GM12878 (cell line): Measurements from ENCODE around the gene SALL1. TPM values are rescaled to one million over a fixed set of nuclear protein-coding genes. Genes with fewer than 3 reads are reported as not detected.

Source experiments
- ATAC-seq: fragments of 200-7000 bp; cut with Tn5 transposase; 3 replicates; pipeline ENCODE4 v1.9.1; 2020; ENCODE audit warnings: mild to moderate bottlenecking, moderate library complexity
- BruUV-seq: library from RNA; stranded (reverse); fragments of 400-500 nt; replicated peaks from 2 replicates; lab custom pipeline; 2021; lab: Mats Ljungman, UMichigan
- CTCF ChIA-PET: fragments of 300-600 bp; sonication (Branson Sonifier 250); formaldehyde crosslinking; extraction: SDS; loops from one replicate; lab custom pipeline; 2021; ENCODE audit warnings: inconsistent platforms; lab: Yijun Ruan, JAX
- POLR2A ChIA-PET: fragments of 350-600 bp; formaldehyde crosslinking; extraction: SDS; loops from one replicate; lab custom pipeline; 2021; ENCODE audit warnings: inconsistent platforms; lab: Charles Lee
- RAD21 ChIA-PET: fragments of 300-600 bp; sonication (Branson Sonifier 250); formaldehyde crosslinking; loops from one replicate; lab custom pipeline; 2023; ENCODE audit warnings: antibody characterized with exemption; ENCODE audit not compliant: unreplicated experiment; lab: Charles Lee
- SMC1A ChIA-PET: fragments of 300-600 bp; sonication (Branson Sonifier 250); formaldehyde crosslinking; loops from one replicate; lab custom pipeline; 2023; ENCODE audit not compliant: unreplicated experiment, uncharacterized antibody; lab: Charles Lee
- DNase-seq: peaks from one replicate; pipeline ENCODE4 v3.0.0-alpha.2; 2011; ENCODE audit warnings: low read depth, low spot score
- FAIRE-seq: peaks from 3 replicates; lab custom pipeline; 2011; peaks lifted over from hg19 to GRCh38; lab: Jason Lieb, UNC
- H2AFZ ChIP-seq: 2 replicates; pipeline ENCODE4 v1.6.0; 2011; ENCODE audit warnings: low read depth, low read length, control low read depth; ENCODE audit not compliant: control insufficient read depth
- H3K27ac ChIP-seq: 2 replicates; pipeline ENCODE4 v1.5.1; 2011; ENCODE audit warnings: control low read depth; ENCODE audit not compliant: control insufficient read depth, insufficient read depth
- H3K27me3 ChIP-seq, 2 experiments: replicated peaks in 1 of 2; 2 replicates each; pipeline versions ENCODE4 v1.6.0 to v1.6.1; 2011; ENCODE audit warnings: low read length in 1 of 2; ENCODE audit not compliant: control insufficient read depth in 2 of 2, insufficient read depth in 2 of 2
- H3K36me3 ChIP-seq, 2 experiments: 2 replicates each; pipeline ENCODE4 v1.5.1; 2011; ENCODE audit warnings: low read length in 1 of 2; ENCODE audit not compliant: control insufficient read depth in 2 of 2, insufficient read depth in 2 of 2
- H3K4me1 ChIP-seq: 2 replicates; pipeline ENCODE4 v1.6.1; 2011; ENCODE audit warnings: mild to moderate bottlenecking, low read length, moderate library complexity, mixed read lengths; ENCODE audit not compliant: control insufficient read depth, insufficient read depth
- H3K4me2 ChIP-seq: 2 replicates; pipeline ENCODE4 v1.6.0; 2011; ENCODE audit warnings: control low read depth; ENCODE audit not compliant: control insufficient read depth, insufficient read depth
- H3K4me3 ChIP-seq: fragments of 200-600 bp; sonication (generic); 2 replicates; pipeline ENCODE4 v1.5.1; 2016
- H3K79me2 ChIP-seq: 2 replicates; pipeline ENCODE4 v1.6.0; 2011; ENCODE audit warnings: low read length; ENCODE audit not compliant: control insufficient read depth, insufficient read depth
- H3K9ac ChIP-seq: 2 replicates; pipeline ENCODE4 v1.8.0; 2011; ENCODE audit warnings: low read length, control low read depth, mixed read lengths; ENCODE audit not compliant: control insufficient read depth, insufficient read depth
- H3K9me3 ChIP-seq: replicated peaks from 3 replicates; pipeline ENCODE4 v1.5.1; 2011; ENCODE audit warnings: mild to moderate bottlenecking, low read length; ENCODE audit not compliant: control insufficient read depth, insufficient read depth
- H4K20me1 ChIP-seq: 2 replicates; pipeline ENCODE4 v1.6.0; 2011; ENCODE audit not compliant: control insufficient read depth, insufficient read depth
- BACH1 ChIP-seq: fragments of 450-650 bp; IDR thresholded peaks from 2 replicates; pipeline ENCODE4 v1.6.1; 2017; ENCODE audit warnings: mild to moderate bottlenecking, borderline replicate concordance
- BMI1 ChIP-seq: fragments of 450-650 bp; IDR thresholded peaks from 2 replicates; pipeline ENCODE4 v1.6.1; 2016; ENCODE audit warnings: mild to moderate bottlenecking, moderate library complexity, borderline replicate concordance
- CHD4 ChIP-seq: fragments of 200-600 bp; sonication (generic); IDR thresholded peaks from 2 replicates; pipeline ENCODE4 v1.6.1; 2016; ENCODE audit warnings: mild to moderate bottlenecking
- FOS ChIP-seq: IDR thresholded peaks from 3 replicates; pipeline ENCODE4 v1.6.1; 2011; ENCODE audit warnings: borderline replicate concordance; ENCODE audit not compliant: insufficient read length; ENCODE audit errors: extremely low read depth
- KAT2A ChIP-seq: conservative IDR thresholded peaks from 2 replicates; pipeline ENCODE4 v1.6.1; 2011; ENCODE audit warnings: low read depth, low read length; ENCODE audit not compliant: control insufficient read depth
- MTA2 ChIP-seq: fragments of 450-650 bp; IDR thresholded peaks from 2 replicates; pipeline ENCODE4 v1.6.1; 2016; ENCODE audit warnings: low read depth, mild to moderate bottlenecking, moderate library complexity
- NRF1 ChIP-seq: conservative IDR thresholded peaks from 2 replicates; pipeline ENCODE4 v1.6.1; 2011; ENCODE audit warnings: mild to moderate bottlenecking, low read depth, low read length, improper control_type of control experiment
- POU2F2 ChIP-seq: IDR thresholded peaks from 3 replicates; pipeline ENCODE4 v1.6.1; 2011; ENCODE audit warnings: low read depth, mild to moderate bottlenecking, low read length, borderline replicate concordance
- TCF12 ChIP-seq: IDR thresholded peaks from 2 replicates; pipeline ENCODE4 v1.6.1; 2011; ENCODE audit warnings: low read depth, mild to moderate bottlenecking, low read length
- ZNF622 ChIP-seq: fragments of 450-650 bp; IDR thresholded peaks from 2 replicates; pipeline ENCODE4 v1.6.1; 2017; ENCODE audit warnings: mild to moderate bottlenecking, inconsistent platforms
- WGBS: methylation state at CpG from one replicate; pipeline ENCODE4 v1.1.6; 2016; ENCODE audit warnings: low lambda C conversion rate; ENCODE audit not compliant: insufficient replicate concordance, insufficient coverage; ENCODE audit errors: missing lambda C conversion rate; 5-methylcytosine and 5-hydroxymethylcytosine counted together
- in situ Hi-C: fragments of 300-500 bp; cut with MboI; formaldehyde crosslinking; loops from 9 replicates; pipeline ENCODE4 v1.14.3; 2018; ENCODE audit warnings: mixed read lengths
- intact Hi-C: fragments of 100-400 bp; cut with micrococcal nuclease; formaldehyde crosslinking; loops from one replicate; pipeline ENCODE4 v1.14.2; 2022; ENCODE audit not compliant: unreplicated experiment
- polyA plus RNA-seq, 11 experiments: library from polyadenylated mRNA; depleted of rRNA in 4 of 11; unstranded in 6 of 11; stranded (reverse) in 5 of 11; fragments of >200 nt; fragmentation: Nextera tagmentation in 4 of 11; fragmentation: Illumina TruSeq in 1 of 11; extraction: Ambion mirVana in 4 of 11; extraction: Trizol in 1 of 11; gene quantifications; 1 replicate in 1 of 11; 2 replicates in 10 of 11; pipeline versions ENCODE4 v1.2.1 to v1.2.3, GENCODE V29; 2011 to 2016; ENCODE audit warnings: inconsistent platforms in 2 of 11, missing spikeins in 2 of 11, low read depth in 1 of 11
- total RNA-seq, 4 experiments: library from RNA; depleted of rRNA in 3 of 4; stranded (reverse); fragments of >200 nt in 3 of 4; fragmentation: Illumina TruSeq in 1 of 4; extraction: Trizol in 1 of 4; gene quantifications; 2 replicates each; pipeline versions ENCODE4 v1.2.1 to v1.2.3, GENCODE V29; 2013 to 2021
- TF ChIP-seq, protein P1 (sequence below): IDR thresholded peaks from 2 replicates; pipeline ENCODE4 v1.6.1; 2011; ENCODE audit warnings: low read depth, low read length, improper control_type of control experiment, borderline replicate concordance
- TF ChIP-seq, protein P2 (sequence below): IDR thresholded peaks from 2 replicates; pipeline ENCODE4 v1.6.1; 2012; ENCODE audit warnings: low read depth, low read length, improper control_type of control experiment
- TF ChIP-seq, protein P3 (sequence below): IDR thresholded peaks from 2 replicates; pipeline ENCODE4 v1.6.1; 2012; ENCODE audit warnings: low read depth, low read length, improper control_type of control experiment
- TF ChIP-seq, protein P4 (sequence below): fragments of 450-650 bp; conservative IDR thresholded peaks from 2 replicates; pipeline ENCODE4 v1.6.1; 2017; ENCODE audit warnings: mild to moderate bottlenecking, moderate library complexity
- TF ChIP-seq, protein P5 (sequence below): fragments of 450-650 bp; IDR thresholded peaks from 2 replicates; pipeline ENCODE4 v1.6.1; 2016; ENCODE audit warnings: mild to moderate bottlenecking

The SALL1 gene
- total and polyA plus RNA-seq, 10 of the 15 experiments (the other 5 are each of a cell fraction or from before 2014, with no cell fraction given) = 0.01 to 0.08 (median 0.03) TPM; not detected in 6

DNA sequence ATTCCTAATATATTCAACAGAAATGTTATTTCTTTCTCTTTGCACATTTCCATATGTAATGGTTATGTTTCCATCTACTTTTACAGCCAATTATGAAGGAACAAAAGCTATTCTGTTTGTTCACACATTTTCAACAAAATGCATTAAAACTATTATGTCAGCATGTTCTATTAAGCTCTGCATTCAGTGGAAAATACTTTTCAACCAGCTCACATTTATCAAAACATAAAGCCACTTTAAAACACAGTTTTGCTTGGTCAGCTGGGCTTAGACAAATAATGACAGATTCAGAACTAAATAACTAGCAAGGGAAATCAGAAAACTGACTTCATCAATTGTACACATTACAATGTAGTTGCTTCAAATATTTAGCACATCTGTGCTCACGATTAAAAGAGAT lies 6.9 kb downstream of the SALL1 start:
- no peak for FAIRE-seq
- CTCF ChIA-PET = interaction anchor here (0.9 kb wide), 1 partner anchor 338 kb away, joined by 4 read pairs; no protein-coding TSS in a partner anchor
- TF ChIP-seq, protein P1, sequence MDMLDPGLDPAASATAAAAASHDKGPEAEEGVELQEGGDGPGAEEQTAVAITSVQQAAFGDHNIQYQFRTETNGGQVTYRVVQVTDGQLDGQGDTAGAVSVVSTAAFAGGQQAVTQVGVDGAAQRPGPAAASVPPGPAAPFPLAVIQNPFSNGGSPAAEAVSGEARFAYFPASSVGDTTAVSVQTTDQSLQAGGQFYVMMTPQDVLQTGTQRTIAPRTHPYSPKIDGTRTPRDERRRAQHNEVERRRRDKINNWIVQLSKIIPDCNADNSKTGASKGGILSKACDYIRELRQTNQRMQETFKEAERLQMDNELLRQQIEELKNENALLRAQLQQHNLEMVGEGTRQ = no peak
- TF ChIP-seq, protein P2, sequence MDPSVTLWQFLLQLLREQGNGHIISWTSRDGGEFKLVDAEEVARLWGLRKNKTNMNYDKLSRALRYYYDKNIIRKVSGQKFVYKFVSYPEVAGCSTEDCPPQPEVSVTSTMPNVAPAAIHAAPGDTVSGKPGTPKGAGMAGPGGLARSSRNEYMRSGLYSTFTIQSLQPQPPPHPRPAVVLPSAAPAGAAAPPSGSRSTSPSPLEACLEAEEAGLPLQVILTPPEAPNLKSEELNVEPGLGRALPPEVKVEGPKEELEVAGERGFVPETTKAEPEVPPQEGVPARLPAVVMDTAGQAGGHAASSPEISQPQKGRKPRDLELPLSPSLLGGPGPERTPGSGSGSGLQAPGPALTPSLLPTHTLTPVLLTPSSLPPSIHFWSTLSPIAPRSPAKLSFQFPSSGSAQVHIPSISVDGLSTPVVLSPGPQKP = no peak
- TF ChIP-seq CHD4 (no peak), ZNF622 (no peak), KAT2A (no peak), POU2F2 (no peak), MTA2 (no peak), TCF12 (no peak), NRF1 (no peak), FOS (no peak), BMI1 (no peak), BACH1 (no peak)
- TF ChIP-seq, protein P3, sequence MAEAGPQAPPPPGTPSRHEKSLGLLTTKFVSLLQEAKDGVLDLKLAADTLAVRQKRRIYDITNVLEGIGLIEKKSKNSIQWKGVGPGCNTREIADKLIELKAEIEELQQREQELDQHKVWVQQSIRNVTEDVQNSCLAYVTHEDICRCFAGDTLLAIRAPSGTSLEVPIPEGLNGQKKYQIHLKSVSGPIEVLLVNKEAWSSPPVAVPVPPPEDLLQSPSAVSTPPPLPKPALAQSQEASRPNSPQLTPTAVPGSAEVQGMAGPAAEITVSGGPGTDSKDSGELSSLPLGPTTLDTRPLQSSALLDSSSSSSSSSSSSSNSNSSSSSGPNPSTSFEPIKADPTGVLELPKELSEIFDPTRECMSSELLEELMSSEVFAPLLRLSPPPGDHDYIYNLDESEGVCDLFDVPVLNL = no peak
- TF ChIP-seq, protein P4, sequence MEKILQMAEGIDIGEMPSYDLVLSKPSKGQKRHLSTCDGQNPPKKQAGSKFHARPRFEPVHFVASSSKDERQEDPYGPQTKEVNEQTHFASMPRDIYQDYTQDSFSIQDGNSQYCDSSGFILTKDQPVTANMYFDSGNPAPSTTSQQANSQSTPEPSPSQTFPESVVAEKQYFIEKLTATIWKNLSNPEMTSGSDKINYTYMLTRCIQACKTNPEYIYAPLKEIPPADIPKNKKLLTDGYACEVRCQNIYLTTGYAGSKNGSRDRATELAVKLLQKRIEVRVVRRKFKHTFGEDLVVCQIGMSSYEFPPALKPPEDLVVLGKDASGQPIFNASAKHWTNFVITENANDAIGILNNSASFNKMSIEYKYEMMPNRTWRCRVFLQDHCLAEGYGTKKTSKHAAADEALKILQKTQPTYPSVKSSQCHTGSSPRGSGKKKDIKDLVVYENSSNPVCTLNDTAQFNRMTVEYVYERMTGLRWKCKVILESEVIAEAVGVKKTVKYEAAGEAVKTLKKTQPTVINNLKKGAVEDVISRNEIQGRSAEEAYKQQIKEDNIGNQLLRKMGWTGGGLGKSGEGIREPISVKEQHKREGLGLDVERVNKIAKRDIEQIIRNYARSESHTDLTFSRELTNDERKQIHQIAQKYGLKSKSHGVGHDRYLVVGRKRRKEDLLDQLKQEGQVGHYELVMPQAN = no peak
- TF ChIP-seq, protein P5, sequence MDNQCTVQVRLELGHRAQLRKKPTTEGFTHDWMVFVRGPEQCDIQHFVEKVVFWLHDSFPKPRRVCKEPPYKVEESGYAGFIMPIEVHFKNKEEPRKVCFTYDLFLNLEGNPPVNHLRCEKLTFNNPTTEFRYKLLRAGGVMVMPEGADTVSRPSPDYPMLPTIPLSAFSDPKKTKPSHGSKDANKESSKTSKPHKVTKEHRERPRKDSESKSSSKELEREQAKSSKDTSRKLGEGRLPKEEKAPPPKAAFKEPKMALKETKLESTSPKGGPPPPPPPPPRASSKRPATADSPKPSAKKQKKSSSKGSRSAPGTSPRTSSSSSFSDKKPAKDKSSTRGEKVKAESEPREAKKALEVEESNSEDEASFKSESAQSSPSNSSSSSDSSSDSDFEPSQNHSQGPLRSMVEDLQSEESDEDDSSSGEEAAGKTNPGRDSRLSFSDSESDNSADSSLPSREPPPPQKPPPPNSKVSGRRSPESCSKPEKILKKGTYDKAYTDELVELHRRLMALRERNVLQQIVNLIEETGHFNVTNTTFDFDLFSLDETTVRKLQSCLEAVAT = no peak

More for the DNA sequence above, 6.9 kb downstream of the SALL1 start:
- Histone ChIP-seq H3K79me2 (no peaks in the 10 kb centered on the region), H2AFZ (no peak overlapping the region), H4K20me1 (no peaks in the 10 kb centered on the region), H3K27me3 (peaks cover 0 to 2% of the 10 kb centered on the region in 2 experiments; a peak in 1 of 4 replicates), H3K9ac (no peak overlapping the region), H3K9me3 (no peaks in the 10 kb centered on the region), H3K4me3 (no peak overlapping the region), H3K36me3 (no peaks in the 10 kb centered on the region), H3K27ac (no peak overlapping the region), H3K4me2 (no peak overlapping the region), H3K4me1 (no peaks in the 10 kb centered on the region)
- intact Hi-C loops (no loop called here), in situ Hi-C loops (no loop called here)
- DNase-seq = no peak
- 0% methylated on average over 1 of the region's 1 CpG for WGBS
- POLR2A ChIA-PET = no interaction called here
- BruUV-seq = no TSS peak
- ATAC-seq = no peak
- RAD21 ChIA-PET = no interaction called here
- SMC1A ChIA-PET = interaction anchor here (1.0 kb wide), 1 partner anchor 616 kb away, joined by 3 read pairs; no protein-coding TSS in a partner anchor
